Measurements from ENCODE around the gene ATP6V1D. TPM values are rescaled to one million over a fixed set of nuclear protein-coding genes. Genes with fewer than 3 reads are reported as not detected.

The ATP6V1D gene
- total and polyA plus RNA-seq, 3 donors from 2014 or later = 68.0 to 103 (median 75.6) TPM

DNA sequence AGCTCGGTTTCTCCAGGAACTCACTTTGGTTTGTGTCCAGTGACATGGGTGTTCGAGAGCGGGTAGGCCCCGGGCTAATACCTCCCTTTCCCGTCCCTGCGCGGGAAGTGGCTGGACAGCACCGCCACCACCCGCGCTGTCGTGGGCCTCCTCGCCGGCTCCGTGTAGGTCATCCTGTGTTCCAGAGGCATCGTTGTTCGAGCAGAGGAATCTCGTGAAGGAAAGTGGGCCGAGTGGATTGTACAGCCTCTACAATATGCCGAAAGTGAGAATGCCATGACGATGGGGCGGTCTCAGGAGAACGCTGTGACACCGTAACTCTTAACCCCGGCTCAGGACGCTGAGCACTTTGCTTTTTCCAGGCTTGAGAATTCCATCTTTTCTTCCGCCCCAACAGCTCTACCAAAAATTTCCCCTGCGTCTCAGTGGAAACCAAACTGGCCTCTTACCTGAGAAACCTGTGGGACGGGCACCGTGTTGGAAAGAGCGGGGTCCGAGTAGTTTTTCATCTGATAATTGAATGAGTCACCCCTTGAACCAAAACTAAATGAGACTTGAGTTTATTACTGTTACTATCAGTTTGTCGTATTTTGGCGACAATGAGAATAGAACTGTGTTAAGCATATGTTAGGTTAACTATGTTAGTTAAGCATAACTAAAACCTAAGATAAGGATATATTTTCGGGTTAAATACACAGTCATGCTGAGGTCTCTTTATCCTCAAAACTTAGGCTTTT is 1.0 kb upstream of the ATP6V1D start:
- H3K9me3 ChIP-seq = no peaks in the 10 kb centered on the region
- peaks cover 28% of the 10 kb centered on the region for H3K4me1 ChIP-seq
- 1% methylated on average over 25 to 34 of the region's 34 CpGs for WGBS, 2 donors
- intact Hi-C loops (cut with DNase I; ENCODE audit: low total_unique reads) = no loop called here
- no peaks in the 10 kb centered on the region for H3K36me3 ChIP-seq (ENCODE audit: low read depth, missing control alignments)
- H3K27ac ChIP-seq = peak overlapping the region; percentile 87 to 95
- H3K4me3 ChIP-seq = peak overlapping the region; percentile 73 to 92
- no peak for DNase-seq
- TF ChIP-seq, protein P1, sequence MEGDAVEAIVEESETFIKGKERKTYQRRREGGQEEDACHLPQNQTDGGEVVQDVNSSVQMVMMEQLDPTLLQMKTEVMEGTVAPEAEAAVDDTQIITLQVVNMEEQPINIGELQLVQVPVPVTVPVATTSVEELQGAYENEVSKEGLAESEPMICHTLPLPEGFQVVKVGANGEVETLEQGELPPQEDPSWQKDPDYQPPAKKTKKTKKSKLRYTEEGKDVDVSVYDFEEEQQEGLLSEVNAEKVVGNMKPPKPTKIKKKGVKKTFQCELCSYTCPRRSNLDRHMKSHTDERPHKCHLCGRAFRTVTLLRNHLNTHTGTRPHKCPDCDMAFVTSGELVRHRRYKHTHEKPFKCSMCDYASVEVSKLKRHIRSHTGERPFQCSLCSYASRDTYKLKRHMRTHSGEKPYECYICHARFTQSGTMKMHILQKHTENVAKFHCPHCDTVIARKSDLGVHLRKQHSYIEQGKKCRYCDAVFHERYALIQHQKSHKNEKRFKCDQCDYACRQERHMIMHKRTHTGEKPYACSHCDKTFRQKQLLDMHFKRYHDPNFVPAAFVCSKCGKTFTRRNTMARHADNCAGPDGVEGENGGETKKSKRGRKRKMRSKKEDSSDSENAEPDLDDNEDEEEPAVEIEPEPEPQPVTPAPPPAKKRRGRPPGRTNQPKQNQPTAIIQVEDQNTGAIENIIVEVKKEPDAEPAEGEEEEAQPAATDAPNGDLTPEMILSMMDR (IDR thresholded peaks at IDR 0.05) = no peak
- TF ChIP-seq POLR2A (IDR thresholded peaks at IDR 0.05) = no peak
- no peaks in the 10 kb centered on the region for H3K27me3 ChIP-seq

DNA sequence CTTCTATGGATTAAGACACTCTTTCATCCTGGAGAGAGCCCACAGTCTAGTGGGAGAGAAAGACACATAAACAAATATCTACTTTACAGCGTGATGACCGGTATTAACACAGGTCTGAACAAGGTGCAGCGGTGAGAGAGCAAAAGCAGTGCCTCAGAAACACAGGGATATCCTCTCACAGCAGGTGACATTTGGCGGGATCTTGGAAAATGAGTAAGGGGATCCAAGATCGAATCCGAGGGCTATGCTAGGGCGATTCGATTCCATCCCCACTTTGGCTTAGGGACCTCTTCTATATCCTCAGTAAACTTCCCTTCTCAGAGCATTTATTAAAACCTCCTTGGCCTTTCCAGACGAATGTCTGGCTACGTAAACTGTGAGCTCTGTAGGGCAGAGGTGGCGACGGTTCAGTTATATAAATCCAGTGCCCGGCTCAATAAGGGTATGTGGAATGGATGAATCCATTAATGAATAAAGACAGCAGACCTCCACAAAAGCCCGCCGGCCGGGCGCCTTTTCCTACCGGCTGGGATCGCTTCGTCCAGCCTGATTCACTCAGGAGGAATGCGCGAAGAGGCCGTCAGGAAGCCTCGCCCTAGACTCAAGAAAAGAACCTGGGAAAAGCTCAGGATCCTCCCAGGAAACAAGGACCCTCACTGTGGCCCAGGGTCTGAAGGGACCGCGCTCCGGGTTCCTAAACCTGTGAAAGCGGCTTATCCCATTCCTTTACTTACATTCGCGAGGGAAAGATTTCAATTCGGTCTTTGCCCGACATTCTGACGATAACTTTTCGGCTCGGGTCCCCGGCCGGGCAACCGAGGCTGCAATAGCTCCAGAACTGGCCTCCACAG is 455 bp downstream of the ATP6V1D start:
- 0 to 1% methylated on average over 31 to 38 of the region's 38 CpGs for WGBS, 2 donors
- Histone ChIP-seq H3K27ac (peak overlapping the region; percentile 19 to 95), H3K36me3 (ENCODE audit: low read depth, missing control alignments) (no peaks in the 10 kb centered on the region), H3K9me3 (no peaks in the 10 kb centered on the region), H3K27me3 (no peaks in the 10 kb centered on the region), H3K4me3 (peak overlapping the region; percentile 73 to 92), H3K4me1 (peaks cover 28% of the 10 kb centered on the region)
- DNase-seq = no peak
- TF ChIP-seq, protein P1 (IDR thresholded peaks at IDR 0.05) = no peak
- TF ChIP-seq POLR2A (IDR thresholded peaks at IDR 0.05) = no peak
- intact Hi-C loops (cut with DNase I; ENCODE audit: low total_unique reads) = loop anchor here (5.0 kb wide), 1 partner anchor 117 kb away; the partner anchor contains the start of gene PALS1

DNA sequence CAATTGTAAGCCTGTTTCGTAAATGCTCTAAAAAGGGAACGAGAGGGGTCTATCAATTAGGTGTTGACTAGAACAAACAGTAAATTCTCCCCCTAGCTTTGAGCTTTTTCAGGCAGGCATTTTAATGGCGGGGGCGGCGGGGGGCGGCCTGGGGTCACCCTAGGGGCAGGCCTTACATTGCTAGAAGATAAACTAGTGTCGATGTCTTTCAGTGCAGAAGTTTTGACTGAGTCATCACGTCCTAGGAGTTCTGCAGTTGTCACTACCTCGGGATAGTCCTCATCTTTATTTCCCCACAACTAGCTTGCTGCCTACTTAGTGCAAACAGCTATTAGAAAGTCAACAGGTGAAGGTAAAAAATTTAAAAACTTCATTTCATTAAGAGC is 1.6 kb downstream of the ATP6V1D start:
- Histone ChIP-seq H3K9me3 (no peaks in the 10 kb centered on the region), H3K27me3 (no peaks in the 10 kb centered on the region), H3K4me3 (no peak overlapping the region), H3K4me1 (peaks cover 28% of the 10 kb centered on the region), H3K36me3 (ENCODE audit: low read depth, missing control alignments) (no peaks in the 10 kb centered on the region), H3K27ac (peak overlapping the region; percentile 8 to 51)
- TF ChIP-seq, protein P1 (IDR thresholded peaks at IDR 0.05) = no peak
- 34 to 35% methylated on average over 9 of the region's 9 CpGs for WGBS, 2 donors
- no peak for DNase-seq
- intact Hi-C loops (cut with DNase I; ENCODE audit: low total_unique reads) = loop anchor here (5.0 kb wide), 1 partner anchor 116 kb away; the partner anchor contains the start of gene PALS1

DNA sequence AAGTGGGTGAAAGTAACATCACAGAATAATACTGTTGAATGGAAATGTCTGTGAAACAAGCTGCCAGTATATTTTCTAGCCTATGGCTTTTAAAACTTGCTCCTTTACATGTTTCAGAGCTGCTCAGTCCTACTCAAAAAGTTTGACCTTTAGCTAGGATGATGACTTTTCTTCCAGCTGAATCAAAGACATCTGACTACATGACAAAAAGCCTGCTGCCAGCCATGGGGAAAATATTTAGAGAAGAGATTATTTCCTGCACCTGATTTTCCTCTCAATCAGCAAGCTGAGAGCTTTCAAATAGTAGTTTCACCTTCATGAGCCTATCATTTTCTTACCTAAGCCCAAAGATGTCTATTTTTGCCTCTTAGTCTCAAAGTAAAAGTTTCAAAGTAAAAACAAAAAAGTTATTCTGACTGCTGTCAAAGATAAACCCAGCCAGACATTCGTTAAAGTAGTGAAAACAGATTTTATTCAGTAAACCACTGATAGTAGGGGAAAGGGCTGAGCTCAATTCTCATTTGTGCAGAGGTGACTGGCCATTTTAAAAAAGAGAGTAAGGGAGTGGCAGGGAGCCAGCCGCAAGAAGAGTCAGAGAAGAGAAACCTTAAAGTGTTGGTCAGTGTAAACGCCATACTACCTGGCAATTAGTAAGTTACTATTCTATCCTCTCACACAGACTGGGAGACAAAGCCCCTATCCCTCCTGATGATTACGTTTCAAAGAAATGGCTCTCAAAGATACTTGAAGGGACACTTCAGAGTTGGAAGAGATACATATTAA is 2.2 kb downstream of the ATP6V1D start:
- Histone ChIP-seq H3K4me1 (peaks cover 24% of the 10 kb centered on the region), H3K27ac (peak overlapping the region in 1 of 2 donors; percentile 51), H3K36me3 (ENCODE audit: low read depth, missing control alignments) (no peaks in the 10 kb centered on the region), H3K4me3 (no peak overlapping the region), H3K9me3 (no peaks in the 10 kb centered on the region), H3K27me3 (no peaks in the 10 kb centered on the region)
- WGBS, 2 donors = 22 to 29% methylated on average over 4 of the region's 4 CpGs
- intact Hi-C loops (cut with DNase I; ENCODE audit: low total_unique reads) = loop anchor here (5.0 kb wide), 1 partner anchor 115 kb away; the partner anchor contains the start of gene PALS1
- no peak for TF ChIP-seq POLR2A (IDR thresholded peaks at IDR 0.05)
- TF ChIP-seq, protein P1 (IDR thresholded peaks at IDR 0.05) = no peak
- no peak for DNase-seq
